ENCODE measurements around the gene CENPVL1.
"Not testable (repeated sequence)": the region's sequence is repeated elsewhere in the genome, so short reads cannot be mapped to it uniquely, and the experiment has no call there.

CENPVL1 gene

GRCh38 chrX:51710277-51711164 lies at the start of gene CENPVL1:
Gene CENPVL1, plus strand, starts transcription at chrX:51710512. Its CDS starts 0 bp downstream, at chrX:51710512.
- not testable (repeated sequence) for DNase-seq

DNA sequence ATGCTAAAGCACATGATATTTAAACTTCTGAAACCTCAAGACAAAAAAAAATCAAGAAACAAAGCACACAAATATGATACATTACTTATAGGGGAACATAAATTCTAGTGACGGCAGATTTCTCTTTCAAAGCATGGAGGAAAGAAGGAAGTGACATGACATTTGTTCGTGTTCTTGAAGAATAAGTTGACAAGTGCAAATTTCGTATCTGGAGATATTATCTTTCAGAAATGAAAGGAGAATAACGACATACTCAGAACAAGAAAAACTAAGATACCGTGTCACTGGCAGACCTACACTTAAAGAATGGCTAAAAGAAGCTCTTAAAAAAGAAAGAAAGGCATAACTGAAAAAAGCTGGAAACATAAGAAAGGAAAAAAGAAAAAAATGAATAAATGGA lies 44.3 kb upstream of the CENPVL1 start:
- no peak for DNase-seq

DNA sequence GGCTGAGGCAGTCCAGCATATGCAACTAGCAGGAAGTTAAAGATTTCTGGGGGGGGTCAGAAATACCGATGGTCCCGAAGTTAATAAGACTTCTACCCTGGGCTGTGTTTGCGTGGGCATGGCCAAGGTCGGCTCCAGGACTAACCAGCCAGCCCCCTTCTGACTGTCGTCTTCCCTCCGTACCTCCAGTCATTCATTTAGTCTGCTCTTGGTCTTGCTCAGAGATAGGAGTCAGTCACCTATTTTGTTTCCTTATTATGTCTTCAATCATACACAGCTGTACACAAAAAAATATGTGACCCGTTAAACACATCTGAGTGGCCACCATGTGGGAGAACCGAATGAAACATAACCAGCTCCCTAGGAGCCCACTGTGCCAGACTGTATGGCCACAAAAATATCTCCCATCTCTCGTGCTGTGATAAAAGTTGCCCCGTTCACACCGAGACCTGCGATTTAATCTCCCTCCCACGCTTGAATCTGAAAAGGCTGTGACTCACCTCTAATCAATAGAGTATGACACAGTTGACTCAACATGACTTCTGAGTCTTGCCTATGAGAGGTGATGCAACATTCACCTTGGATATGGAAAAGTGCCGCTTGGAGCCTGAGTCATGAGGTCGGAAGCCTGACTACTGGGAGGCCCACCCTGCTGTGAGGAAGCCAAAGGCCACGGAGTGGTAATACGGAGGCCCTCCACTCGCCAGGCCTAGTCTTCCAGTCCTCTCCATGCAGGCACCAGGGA lies 30.5 kb upstream of the CENPVL1 start:
- DNase-seq: not testable (repeated sequence)

DNA sequence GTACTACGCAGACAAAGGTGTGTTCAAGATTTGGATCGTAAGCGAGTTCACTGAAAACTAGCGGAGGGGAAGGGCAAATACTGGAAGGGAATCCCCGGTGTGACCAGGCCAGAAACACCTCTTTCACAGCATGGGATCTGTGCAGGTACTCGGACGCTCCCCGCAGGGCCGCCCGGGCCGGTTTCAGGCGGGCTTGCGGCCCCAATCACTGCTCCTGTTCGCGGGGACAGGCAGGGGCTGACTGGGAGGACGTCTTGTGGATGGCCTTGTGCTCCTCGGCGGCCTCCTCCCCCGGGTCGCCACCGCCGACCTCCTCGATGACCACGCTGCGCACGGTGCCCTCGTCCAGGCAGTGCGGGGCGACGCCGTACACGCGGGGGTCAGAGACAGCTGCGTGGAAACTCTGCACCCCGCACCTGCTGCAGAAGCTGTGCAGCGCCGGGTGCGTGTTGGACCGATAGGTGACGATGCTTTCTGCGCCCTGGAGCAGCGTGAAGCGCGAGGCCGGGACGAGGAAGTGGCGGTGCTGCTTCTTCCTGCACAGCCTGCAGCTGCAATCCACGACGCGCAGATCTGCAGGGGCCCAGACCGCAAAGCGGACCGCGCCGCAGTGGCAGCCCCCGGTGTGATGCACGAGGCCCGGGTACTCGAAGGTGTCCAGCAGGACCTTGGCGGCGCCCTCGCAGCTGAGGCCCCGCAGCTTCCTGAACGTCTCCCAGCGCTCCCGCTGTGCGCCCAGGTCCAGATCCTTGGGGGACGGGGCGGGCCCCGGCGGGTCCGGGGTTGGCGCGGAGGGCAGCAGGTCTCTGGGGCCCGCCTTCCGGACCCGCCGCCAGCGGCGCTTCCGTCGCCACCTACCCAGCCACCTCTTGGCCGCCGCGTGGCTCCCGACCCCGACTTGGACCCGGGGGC lies 28.2 kb upstream of the CENPVL1 start:
- not testable (repeated sequence) for DNase-seq

- DNase-seq: not testable (repeated sequence)
Observed at GRCh38 chrX:51682720-51683062, 27.6 kb upstream of the CENPVL1 start, which contains the start of gene CENPVL2. Gene CENPVL2, minus strand, starts transcription at chrX:51682831. Its CDS starts 0 bp downstream, at chrX:51682831.

DNA sequence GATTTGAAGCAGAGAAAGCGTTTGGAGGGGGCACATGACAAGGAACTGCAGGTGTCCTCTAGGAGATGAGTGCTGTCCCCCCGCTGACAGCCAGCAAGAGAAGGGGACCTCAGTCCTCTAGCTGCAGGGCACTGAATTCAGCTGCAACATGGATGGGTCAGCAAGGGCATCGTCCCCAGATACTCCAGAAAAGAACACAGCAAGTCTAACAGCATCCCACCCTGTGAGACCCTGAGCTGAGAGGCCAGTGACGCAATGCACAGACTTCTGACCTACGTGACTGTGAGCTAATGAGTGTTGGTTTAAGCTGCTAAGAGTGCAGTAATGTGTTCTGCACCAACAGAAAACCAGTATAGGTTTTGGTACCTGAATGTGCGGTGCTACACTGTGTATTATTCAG lies 16.1 kb upstream of the CENPVL1 start:
- no peak for DNase-seq

DNA sequence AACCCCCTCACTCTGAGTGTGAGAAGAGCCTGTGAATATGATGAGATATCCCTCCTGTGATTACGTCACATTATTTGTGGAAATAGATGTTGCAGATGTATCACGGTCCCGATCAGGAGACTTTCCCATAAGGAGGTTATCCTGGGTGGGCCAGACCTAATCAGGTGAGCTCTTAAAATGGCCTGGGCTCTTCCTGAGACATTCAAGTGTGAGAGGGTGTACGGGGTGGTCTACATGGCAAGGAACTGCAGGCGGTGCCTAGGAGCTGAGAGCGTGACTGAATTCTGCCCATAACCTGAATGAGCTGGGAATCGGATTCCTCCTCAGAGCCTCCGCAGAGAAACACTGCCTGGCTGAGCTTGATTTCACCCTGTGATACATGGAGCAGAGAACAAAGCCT lies 12.9 kb upstream of the CENPVL1 start:
- no peak for DNase-seq

DNA sequence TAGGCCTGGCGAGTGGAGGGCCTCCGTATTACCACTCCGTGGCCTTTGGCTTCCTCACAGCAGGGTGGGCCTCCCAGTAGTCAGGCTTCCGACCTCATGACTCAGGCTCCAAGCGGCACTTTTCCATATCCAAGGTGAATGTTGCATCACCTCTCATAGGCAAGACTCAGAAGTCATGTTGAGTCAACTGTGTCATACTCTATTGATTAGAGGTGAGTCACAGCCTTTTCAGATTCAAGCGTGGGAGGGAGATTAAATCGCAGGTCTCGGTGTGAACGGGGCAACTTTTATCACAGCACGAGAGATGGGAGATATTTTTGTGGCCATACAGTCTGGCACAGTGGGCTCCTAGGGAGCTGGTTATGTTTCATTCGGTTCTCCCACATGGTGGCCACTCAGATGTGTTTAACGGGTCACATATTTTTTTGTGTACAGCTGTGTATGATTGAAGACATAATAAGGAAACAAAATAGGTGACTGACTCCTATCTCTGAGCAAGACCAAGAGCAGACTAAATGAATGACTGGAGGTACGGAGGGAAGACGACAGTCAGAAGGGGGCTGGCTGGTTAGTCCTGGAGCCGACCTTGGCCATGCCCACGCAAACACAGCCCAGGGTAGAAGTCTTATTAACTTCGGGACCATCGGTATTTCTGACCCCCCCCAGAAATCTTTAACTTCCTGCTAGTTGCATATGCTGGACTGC lies 2.8 kb downstream of the CENPVL1 start:
- not testable (repeated sequence) for DNase-seq

DNA sequence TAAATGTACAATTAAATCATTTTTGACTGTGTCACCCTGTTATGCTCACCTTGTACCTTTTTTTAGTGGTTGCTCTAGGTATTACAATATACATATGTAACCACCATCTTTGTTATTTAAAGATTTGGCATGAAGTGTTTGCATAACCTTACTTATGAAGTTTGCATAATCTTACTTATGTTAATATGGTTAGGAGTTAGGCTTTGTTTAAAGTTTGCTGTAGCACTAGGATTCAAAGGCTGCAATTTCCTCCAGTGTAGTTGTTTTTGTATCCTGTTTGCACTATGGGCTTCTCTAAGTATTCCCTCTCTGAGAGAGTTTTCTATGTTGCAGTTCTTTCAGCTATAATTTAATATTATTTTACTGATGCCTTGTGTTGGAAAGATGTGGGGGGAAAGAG lies 17.9 kb downstream of the CENPVL1 start:
- no peak for DNase-seq

DNA sequence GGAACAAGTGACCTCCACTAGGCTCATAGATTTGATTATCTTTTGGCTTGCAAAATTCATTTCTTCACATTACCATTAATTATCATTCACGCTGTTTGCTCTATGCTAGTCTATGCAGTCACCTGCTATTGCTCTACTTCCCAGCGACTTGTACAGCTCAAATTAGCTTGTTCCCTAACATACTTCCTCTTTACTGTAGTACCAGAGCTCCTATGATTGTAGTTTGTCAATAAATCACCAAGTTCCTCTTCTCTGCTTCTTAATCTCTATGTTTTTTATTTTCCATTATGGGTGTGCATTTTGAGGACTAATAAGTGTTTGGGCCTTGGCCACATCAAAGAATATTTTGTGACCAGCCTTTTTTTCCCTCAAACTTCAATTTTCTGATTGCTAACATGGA lies 26.8 kb downstream of the CENPVL1 start:
- DNase-seq: no peak

- no peak for DNase-seq
Observed at GRCh38 chrX:51742586-51742985, 32.3 kb downstream of the CENPVL1 start.

DNA sequence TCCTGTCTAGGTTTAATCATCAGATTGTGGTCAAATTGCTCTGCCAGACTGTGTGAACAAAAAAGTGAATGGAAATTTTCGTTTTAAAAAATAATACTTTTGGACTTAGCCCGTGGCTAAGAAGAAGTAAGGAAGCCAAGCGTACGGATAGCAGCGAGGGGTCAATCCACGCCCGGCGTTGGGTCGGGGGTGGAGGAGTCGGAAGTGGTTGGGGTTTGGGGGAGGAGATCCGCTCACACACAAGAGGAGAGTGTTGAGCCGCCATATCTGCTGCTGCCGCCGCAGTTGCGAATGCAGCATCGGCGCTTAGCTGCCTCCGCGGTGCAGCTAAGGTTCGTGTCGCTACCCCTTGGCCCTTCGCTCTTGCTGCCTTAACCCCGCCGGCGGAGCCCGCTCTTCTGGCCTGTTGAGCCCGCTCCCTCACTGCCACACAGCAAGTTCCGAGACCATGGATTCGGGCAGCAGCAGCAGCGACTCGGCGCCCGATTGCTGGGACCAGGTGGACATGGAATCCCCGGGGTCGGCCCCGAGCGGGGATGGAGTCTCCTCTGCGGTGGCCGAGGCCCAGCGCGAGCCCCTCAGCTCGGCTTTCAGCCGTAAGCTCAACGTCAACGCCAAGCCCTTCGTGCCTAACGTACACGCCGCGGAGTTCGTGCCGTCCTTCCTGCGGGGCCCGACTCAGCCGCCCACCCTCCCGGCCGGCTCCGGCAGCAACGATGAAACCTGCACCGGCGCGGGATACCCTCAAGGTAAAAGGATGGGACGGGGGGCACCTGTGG lies 33.1 kb downstream of the CENPVL1 start, which contains the start of gene GSPT2:
GSPT2 (plus strand) TSS at position 264 of the 779 bp plus-strand sequence; CDS start at position 449, 185 bp downstream.
- no peak for DNase-seq

DNA sequence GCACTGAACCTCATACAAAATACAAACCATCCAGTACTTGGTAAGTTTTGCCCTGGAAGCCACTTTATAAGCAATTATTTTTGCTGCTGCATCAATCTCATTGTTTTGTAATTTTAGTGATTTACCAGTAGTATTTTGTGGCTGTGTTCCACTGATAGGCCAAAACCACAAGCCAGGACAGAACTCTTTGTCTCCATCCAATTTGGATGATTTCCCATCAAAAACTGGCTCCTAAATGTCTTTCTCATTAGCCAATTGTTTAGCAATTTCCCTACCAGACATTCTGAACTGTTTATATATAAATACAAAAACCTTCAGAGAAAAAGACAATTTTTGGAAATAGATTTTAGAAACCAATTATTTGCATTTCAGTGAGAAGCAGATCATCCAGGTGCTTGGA lies 37.4 kb downstream of the CENPVL1 start:
- no peak for DNase-seq

GRCh38 chrX:51759055-51759839 lies 48.9 kb downstream of the CENPVL1 start:
- DNase-seq: no peak

GRCh38 chrX:51760657-51761056 lies 50.3 kb downstream of the CENPVL1 start:
- no peak for DNase-seq

All from cerebellar nuclear complex (tissue), 1 donor.